Activated T-cell treated with anti-CD3 and anti-CD28 coated beads, Interleukin-2, amount 50 U/mL, for 72 hours (primary cell): ENCODE data around the gene RANBP3. TPM values are rescaled to one million over a fixed set of nuclear protein-coding genes. Genes with fewer than 3 reads are reported as not detected.
"Not testable (repeated sequence)": the region's sequence is repeated elsewhere in the genome, so short reads cannot be mapped to it uniquely, and the experiment has no call there.

Source experiments
- ATAC-seq, 2 donors: fragments of 150-1000 bp; cut with Tn5 transposase; replicated peaks in 1 of 2; 2 replicates each; pipeline ENCODE4 v1.10.0; 2021; ENCODE audit warnings: moderate library complexity in 2 of 2, mild to moderate bottlenecking in 1 of 2
- DNase-seq, 2 donors: peaks; one replicate each; pipeline ENCODE4 v3.0.0; 2021 to 2022; ENCODE audit warnings: mixed read lengths in 1 of 2
- H3K27ac Mint-ChIP-seq: one replicate; pipeline ENCODE4 v1.8.0; 2022; ENCODE audit warnings: mild to moderate bottlenecking, moderate library complexity, mixed read lengths
- H3K27me3 Mint-ChIP-seq: one replicate; pipeline ENCODE4 v1.8.0; 2022; ENCODE audit warnings: low read depth, mixed read lengths
- H3K36me3 Mint-ChIP-seq, 2 donors: one replicate each; pipeline ENCODE4 v1.8.0; 2022; ENCODE audit warnings: mixed read lengths in 2 of 2, mild to moderate bottlenecking in 1 of 2; ENCODE audit not compliant: insufficient read depth in 2 of 2
- H3K4me1 Mint-ChIP-seq: one replicate; pipeline ENCODE4 v1.8.0; 2022; ENCODE audit warnings: low read depth, mixed read lengths
- H3K4me3 Mint-ChIP-seq, 2 donors: one replicate each; pipeline ENCODE4 v1.8.0; 2022; ENCODE audit warnings: mild to moderate bottlenecking in 2 of 2, mixed read lengths in 2 of 2, moderate library complexity in 2 of 2
- H3K9me3 Mint-ChIP-seq, 2 donors: one replicate each; pipeline ENCODE4 v1.8.0; 2022; ENCODE audit warnings: mixed read lengths in 2 of 2
- total RNA-seq, 2 donors: library from RNA; stranded (reverse); gene quantifications; one replicate each; pipeline ENCODE4 v1.2.3, GENCODE V29; 2022

The RANBP3 gene
- total RNA-seq, 2 donors from 2014 or later: 89.2 to 108 TPM

GRCh38 chr19:6015841-6016545 lies 38.1 kb upstream of the RANBP3 start:
- H3K36me3 Mint-ChIP-seq: no peaks in the 10 kb centered on the region
- no peak for DNase-seq
- H3K27ac Mint-ChIP-seq: no peak overlapping the region
- no peaks in the 10 kb centered on the region for H3K27me3 Mint-ChIP-seq
- no peaks in the 10 kb centered on the region for H3K9me3 Mint-ChIP-seq
- H3K4me3 Mint-ChIP-seq: no peak overlapping the region
- H3K4me1 Mint-ChIP-seq: no peaks in the 10 kb centered on the region
- no peak for ATAC-seq

GRCh38 chr19:6014551-6015135 lies 36.7 kb upstream of the RANBP3 start:
- H3K27me3 Mint-ChIP-seq: no peaks in the 10 kb centered on the region
- no peaks in the 10 kb centered on the region for H3K9me3 Mint-ChIP-seq
- no peaks in the 10 kb centered on the region for H3K4me1 Mint-ChIP-seq
- no peak for DNase-seq
- no peak overlapping the region for H3K4me3 Mint-ChIP-seq
- no peaks in the 10 kb centered on the region for H3K36me3 Mint-ChIP-seq
- no peak overlapping the region for H3K27ac Mint-ChIP-seq
- ATAC-seq: no peak

GRCh38 chr19:6012426-6013170 lies 34.7 kb upstream of the RANBP3 start:
- H3K4me1 Mint-ChIP-seq: no peaks in the 10 kb centered on the region
- no peak overlapping the region for H3K27ac Mint-ChIP-seq
- ATAC-seq (no peak), DNase-seq (no peak)
- no peaks in the 10 kb centered on the region for H3K36me3 Mint-ChIP-seq
- no peaks in the 10 kb centered on the region for H3K27me3 Mint-ChIP-seq
- H3K4me3 Mint-ChIP-seq: no peak overlapping the region
- H3K9me3 Mint-ChIP-seq: no peaks in the 10 kb centered on the region

GRCh38 chr19:6011794-6012193 lies 33.9 kb upstream of the RANBP3 start:
- Mint-ChIP-seq H3K27ac (no peak overlapping the region), H3K27me3 (no peaks in the 10 kb centered on the region)
- no peak for DNase-seq

GRCh38 chr19:6011206-6011605 lies 33.3 kb upstream of the RANBP3 start:
- ATAC-seq: no peak
- Mint-ChIP-seq H3K4me1 (no peaks in the 10 kb centered on the region), H3K27ac (no peak overlapping the region), H3K4me3 (no peak overlapping the region), H3K36me3 (no peaks in the 10 kb centered on the region), H3K9me3 (no peaks in the 10 kb centered on the region), H3K27me3 (no peaks in the 10 kb centered on the region)
- no peak for DNase-seq

More at GRCh38 chr19:6011794-6012193, 33.9 kb upstream of the RANBP3 start:
- Mint-ChIP-seq H3K4me3 (no peak overlapping the region), H3K9me3 (no peaks in the 10 kb centered on the region), H3K36me3 (no peaks in the 10 kb centered on the region), H3K4me1 (no peaks in the 10 kb centered on the region)
- no peak for ATAC-seq

GRCh38 chr19:6010107-6010506 lies 32.2 kb upstream of the RANBP3 start:
- Mint-ChIP-seq H3K27ac (no peak overlapping the region), H3K4me3 (no peak overlapping the region), H3K9me3 (no peaks in the 10 kb centered on the region), H3K27me3 (no peaks in the 10 kb centered on the region), H3K36me3 (no peaks in the 10 kb centered on the region), H3K4me1 (no peaks in the 10 kb centered on the region)
- no peak for ATAC-seq
- DNase-seq: no peak

GRCh38 chr19:6007866-6008265 lies 29.9 kb upstream of the RANBP3 start:
- ATAC-seq (no peak), DNase-seq (no peak)
- Mint-ChIP-seq H3K4me1 (no peaks in the 10 kb centered on the region), H3K36me3 (no peaks in the 10 kb centered on the region), H3K9me3 (no peaks in the 10 kb centered on the region), H3K4me3 (no peak overlapping the region), H3K27ac (no peak overlapping the region), H3K27me3 (no peaks in the 10 kb centered on the region)

- no peaks in the 10 kb centered on the region for H3K27me3 Mint-ChIP-seq
- no peak overlapping the region for H3K27ac Mint-ChIP-seq
- no peak overlapping the region for H3K4me3 Mint-ChIP-seq
Observed at GRCh38 chr19:6006896-6007295, 29.0 kb upstream of the RANBP3 start.

GRCh38 chr19:6006070-6006446 lies 28.1 kb upstream of the RANBP3 start:
- not testable (repeated sequence) for ATAC-seq, H3K27me3 Mint-ChIP-seq, H3K4me3 Mint-ChIP-seq, H3K4me1 Mint-ChIP-seq, H3K9me3 Mint-ChIP-seq, H3K36me3 Mint-ChIP-seq, H3K27ac Mint-ChIP-seq, DNase-seq

More at GRCh38 chr19:6006896-6007295, 29.0 kb upstream of the RANBP3 start:
- Mint-ChIP-seq H3K9me3 (no peaks in the 10 kb centered on the region), H3K36me3 (no peaks in the 10 kb centered on the region), H3K4me1 (no peaks in the 10 kb centered on the region)
- ATAC-seq (no peak), DNase-seq (no peak)

GRCh38 chr19:6005321-6006069 lies 27.6 kb upstream of the RANBP3 start:
- H3K27ac Mint-ChIP-seq: no peak overlapping the region
- no peaks in the 10 kb centered on the region for H3K4me1 Mint-ChIP-seq
- DNase-seq: no peak
- no peak overlapping the region for H3K4me3 Mint-ChIP-seq
- peaks cover 0 to 6% of the 10 kb centered on the region in 2 donors for H3K36me3 Mint-ChIP-seq
- H3K9me3 Mint-ChIP-seq: no peaks in the 10 kb centered on the region
- no peaks in the 10 kb centered on the region for H3K27me3 Mint-ChIP-seq
- ATAC-seq: no peak

- no peaks in the 10 kb centered on the region for H3K4me1 Mint-ChIP-seq
- H3K9me3 Mint-ChIP-seq: peaks cover 0 to 2% of the 10 kb centered on the region in 2 donors
- ATAC-seq (no peak), DNase-seq (no peak)
- H3K27ac Mint-ChIP-seq: no peak overlapping the region
- peaks cover 2 to 12% of the 10 kb centered on the region in 2 donors for H3K36me3 Mint-ChIP-seq
- H3K4me3 Mint-ChIP-seq: no peak overlapping the region
- H3K27me3 Mint-ChIP-seq: no peaks in the 10 kb centered on the region
Observed at GRCh38 chr19:6003976-6004375, 26.0 kb upstream of the RANBP3 start.

GRCh38 chr19:6002591-6002990 lies 24.7 kb upstream of the RANBP3 start:
- ATAC-seq: no peak
- Mint-ChIP-seq H3K27ac (no peak overlapping the region), H3K4me1 (no peaks in the 10 kb centered on the region), H3K27me3 (no peaks in the 10 kb centered on the region), H3K4me3 (no peak overlapping the region), H3K36me3 (peaks cover 2 to 12% of the 10 kb centered on the region in 2 donors), H3K9me3 (peaks cover 0 to 2% of the 10 kb centered on the region in 2 donors)
- no peak for DNase-seq
